Skeletal muscle cell (primary cell): ENCODE results near the gene IQGAP3.

Experiments used
- DNase-seq: peaks from one replicate; pipeline ENCODE4 v3.0.0-alpha.2; 2010; ENCODE audit warnings: low read depth
- H3K4me3 ChIP-seq: 2 replicates; pipeline ENCODE4 v1.5.1; 2011; ENCODE audit warnings: low read depth, mild to moderate bottlenecking, control low read depth, low read length, moderate library complexity

Gene IQGAP3

DNA sequence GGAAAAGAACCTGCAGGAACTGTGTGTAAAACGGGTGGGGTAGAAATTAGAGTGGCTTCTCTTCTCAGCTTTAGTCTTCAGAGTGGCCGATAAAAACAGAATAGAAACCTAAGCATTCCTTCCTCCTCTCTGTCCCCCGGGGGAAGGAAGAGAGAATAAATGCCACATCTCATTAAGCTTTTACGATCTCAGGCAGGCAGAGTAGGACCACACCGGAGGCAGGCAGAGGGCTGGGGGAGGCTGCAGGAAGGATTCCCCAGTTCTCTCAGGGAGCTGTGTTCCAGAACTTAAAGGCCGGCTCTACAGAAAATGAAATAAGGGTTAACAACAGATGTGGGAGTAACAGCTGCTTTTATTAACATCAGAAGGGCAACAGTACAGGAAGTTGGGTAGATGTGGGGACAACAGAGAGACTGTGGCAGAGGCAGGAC lies 47.3 kb downstream of the IQGAP3 start:
- DNase-seq = no peak
- no peak overlapping the region for H3K4me3 ChIP-seq

DNA sequence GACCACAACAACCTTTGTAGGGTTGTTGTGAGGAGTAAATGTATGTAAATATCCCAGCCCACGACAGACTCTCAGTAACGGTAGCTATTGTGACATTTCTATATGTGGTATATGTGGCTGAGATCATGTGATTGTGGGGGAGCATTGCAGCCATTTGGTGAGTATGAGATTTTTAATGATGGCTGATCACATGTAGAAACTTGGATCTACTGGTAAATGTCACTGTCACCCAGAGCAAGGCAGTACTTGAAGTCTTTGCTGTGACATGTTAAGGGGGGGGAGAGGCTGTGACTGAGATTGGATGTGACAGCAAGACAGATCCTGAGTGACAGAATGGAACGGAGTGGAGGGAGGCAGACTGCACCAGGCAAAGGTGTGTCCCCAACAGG lies 47.9 kb downstream of the IQGAP3 start:
- H3K4me3 ChIP-seq = no peak overlapping the region
- DNase-seq = no peak

DNA sequence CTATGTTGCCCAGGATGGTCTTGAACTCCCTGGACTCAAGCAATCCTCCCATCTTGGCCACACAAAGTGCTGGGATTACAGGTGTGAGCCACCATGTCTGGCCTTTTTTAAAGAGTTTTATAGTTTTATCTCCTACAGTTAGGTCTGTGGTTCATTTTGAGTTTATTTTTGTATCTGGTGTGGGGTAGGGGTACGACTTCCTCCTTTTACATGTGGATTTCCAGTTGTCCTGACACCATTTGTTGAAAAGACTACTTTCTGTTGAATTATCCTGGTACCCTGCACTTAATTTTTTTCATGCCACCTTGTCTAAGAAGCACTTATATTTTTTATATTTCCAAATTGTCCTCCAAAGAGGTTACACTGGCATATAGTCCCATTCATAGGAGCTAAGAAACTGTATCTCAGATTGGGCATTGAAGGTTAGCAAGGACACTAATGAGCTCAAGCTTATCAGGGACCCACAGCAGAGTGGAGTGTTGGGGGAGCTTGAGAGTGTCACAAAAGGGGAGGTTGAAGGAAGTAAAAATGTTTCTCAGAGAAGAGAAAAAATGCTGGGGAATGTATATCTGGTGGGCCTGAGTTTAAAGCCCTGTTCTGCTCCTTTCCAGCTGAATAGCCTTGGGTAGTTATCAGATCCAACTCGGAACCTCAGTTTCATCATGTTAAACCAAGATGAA lies 48.4 kb downstream of the IQGAP3 start:
- no peak overlapping the region for H3K4me3 ChIP-seq
- no peak for DNase-seq

DNA sequence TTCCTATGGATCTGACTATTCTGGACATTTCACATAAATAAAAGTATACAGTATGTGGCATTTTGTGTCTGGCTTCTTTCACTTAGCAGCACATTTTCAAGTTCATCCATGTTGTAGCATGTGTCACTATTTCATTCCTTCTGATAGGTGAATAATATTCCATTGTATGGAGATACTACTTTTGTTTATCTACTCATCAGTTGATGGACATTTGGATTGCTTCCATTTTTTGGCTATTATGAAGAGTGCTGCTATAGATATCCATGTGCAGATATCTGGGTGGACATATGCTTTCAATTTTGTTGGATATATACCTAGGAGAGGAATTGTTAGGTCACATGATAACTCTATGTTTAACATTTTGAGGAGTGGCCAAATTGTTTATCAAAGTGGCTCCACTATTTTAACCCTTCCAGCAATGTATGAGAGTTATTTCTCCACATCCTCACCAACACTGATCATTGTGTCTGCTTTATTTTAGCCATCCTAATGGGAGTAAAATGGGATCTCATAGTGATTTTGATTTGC lies 49.9 kb downstream of the IQGAP3 start:
- DNase-seq = no peak
- no peak overlapping the region for H3K4me3 ChIP-seq

DNA sequence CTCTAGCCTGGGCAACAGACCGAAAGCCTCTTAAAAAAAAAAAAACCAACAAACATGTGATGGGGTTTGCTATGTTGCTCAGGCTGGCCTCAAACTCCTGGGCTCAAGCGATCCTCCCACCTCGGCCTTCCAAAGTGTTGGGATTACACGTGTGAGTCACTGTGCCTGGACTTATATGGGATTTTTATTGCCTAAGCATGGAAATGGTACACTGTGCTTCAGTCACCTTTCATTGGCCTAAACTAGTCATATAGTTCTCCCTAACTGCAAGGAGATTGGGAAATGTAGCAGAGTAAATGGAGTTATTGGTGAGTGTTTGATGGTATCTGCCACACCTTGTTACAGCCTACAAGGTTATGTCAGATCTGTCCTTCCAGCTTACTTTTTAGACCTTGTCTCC lies 54.6 kb downstream of the IQGAP3 start:
- no peak overlapping the region for H3K4me3 ChIP-seq
- DNase-seq = no peak

DNA sequence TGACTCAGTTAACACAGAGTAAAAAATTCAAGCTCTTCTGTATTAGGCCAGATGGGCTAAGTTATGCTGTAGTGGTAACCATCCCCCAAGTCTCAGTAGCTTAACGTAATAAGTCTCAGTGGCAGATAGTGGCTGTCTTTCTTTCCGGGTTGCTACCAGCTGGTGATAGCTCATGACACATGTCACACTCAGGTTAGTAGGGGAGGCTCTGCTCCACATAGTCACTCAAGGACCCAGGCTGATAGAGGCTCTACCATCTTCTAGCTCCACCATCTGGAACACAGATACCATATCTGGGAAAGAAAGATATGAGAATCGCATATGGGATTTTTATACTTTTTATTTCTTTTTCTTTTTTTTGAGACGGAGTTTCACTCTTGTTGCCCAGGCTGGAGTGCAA lies 55.5 kb downstream of the IQGAP3 start:
- no peak for DNase-seq
- no peak overlapping the region for H3K4me3 ChIP-seq

DNA sequence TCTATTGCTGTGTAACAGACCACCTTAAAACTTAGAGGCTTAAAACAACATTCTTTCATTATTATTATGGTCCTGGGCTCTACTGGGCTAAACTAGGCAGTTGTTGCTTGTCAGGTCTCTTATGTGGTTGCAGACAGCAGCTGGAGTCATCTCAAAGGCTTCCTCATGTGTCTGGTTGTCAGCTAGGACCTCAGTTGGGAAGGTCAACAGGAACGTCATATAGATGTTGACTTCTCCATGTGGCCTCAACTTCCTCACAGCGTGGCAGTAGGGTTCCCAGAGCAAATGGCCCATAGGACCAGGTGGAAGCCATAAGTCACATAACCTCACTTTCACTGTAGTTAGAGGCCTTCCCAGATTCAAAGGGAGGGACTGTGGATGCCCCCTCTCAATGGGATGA lies 56.4 kb downstream of the IQGAP3 start:
- H3K4me3 ChIP-seq = no peak overlapping the region
- DNase-seq = no peak

DNA sequence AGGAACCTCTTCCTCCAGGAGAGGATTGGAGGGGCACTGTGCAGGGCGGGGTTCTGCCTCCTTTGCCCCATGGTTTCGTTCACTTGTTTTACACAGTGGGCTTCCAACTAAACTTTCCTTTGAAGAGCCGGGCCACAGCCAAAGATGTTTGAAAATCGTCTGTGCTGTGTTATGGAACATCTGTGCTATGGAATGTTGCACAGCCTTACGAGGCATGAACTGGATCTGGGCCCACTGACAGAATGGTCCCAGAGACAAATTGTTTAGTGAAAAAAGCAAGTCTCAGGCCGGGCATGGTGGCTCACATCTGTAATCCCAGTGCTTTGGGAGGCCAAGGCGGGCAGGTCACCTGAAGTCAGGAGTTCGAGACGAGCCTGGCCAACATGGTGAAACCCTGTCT lies 59.2 kb downstream of the IQGAP3 start:
- DNase-seq = no peak
- H3K4me3 ChIP-seq = no peak overlapping the region

DNA sequence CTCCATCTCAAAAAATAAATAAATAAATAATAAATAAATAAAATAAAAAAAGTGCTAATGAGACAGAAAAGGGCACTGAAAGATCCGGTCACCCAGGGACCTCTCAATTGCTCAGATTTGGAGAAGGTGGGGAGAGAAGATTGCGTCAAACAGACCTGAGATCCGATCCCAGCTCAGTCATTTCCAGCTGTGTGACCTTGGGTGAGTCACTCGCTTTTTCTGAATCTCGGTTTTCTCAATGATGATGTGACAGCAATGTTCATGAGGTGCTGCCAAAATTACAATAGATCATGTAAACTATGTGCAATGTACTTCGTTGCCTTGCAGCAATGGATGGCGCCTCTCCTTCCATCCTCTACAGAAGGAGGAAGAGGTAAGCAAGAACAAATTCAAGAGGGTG lies 60.7 kb downstream of the IQGAP3 start:
- no peak overlapping the region for H3K4me3 ChIP-seq
- no peak for DNase-seq

DNA sequence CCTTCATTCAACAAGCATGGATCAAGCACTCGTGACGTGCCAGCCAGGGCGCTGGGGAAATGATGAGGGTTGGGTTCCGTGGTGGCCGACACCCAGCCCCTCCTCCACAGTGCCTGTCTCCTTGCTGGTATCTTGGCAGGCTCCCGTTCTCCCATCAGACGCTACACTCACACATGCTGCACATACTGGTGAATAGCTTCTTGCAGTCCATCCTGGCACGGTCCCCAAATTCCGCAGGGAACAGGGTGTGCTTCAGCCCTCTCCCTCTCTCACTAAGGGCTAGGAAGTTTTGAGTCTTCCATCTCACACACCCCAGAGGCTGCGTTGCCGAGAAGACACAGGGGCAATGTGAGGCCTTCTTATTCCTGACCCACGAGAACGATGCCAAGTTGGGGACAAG lies 61.7 kb downstream of the IQGAP3 start:
- H3K4me3 ChIP-seq = no peak overlapping the region
- no peak for DNase-seq

DNA sequence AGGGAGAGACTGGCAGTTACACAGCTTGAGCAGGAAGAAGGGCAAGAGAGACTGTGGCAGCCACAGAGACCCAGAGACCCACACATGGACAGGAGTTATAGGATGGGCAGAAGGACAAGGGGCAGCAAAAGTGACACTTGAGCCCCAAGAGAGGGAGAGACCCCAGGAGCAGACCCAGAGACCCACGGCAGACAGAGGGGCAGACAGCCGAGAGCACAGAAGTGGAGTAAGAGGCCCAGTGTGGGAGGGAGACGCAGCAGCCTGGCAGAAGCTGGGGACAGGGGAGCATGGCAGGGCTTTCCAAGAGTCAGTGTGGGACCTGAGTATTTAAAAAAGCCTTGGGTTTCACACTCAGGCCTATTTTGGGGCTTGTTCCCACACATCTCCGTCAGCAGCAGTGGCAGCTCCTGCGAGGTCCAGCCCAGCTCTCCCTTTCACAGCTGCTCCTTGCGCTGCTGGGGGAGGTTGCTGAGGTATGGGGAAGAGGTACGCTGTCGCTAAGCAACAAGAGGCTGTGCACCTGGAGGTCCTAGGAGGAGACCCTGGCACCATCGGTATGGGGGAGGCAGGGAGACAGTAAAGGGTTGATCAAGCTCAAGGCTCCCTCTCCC lies 62.8 kb downstream of the IQGAP3 start:
- H3K4me3 ChIP-seq = no peak overlapping the region

DNA sequence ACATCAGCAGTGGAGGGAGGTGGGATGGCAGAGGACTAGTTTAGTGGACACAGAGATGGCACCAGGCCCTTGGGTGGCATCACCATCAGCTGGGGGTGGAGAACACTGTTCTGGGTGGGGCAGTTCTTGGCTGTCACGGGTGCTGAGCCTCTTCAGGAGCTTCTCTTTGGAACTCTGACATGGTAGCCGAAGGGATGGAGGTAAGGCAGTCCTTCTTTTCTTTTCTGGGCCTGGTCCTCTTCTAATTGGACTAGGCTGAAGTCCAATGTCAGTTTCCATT lies 63.5 kb downstream of the IQGAP3 start:
- DNase-seq = no peak
- H3K4me3 ChIP-seq = no peak overlapping the region

More for the DNA sequence above, 62.8 kb downstream of the IQGAP3 start:
- no peak for DNase-seq

DNA sequence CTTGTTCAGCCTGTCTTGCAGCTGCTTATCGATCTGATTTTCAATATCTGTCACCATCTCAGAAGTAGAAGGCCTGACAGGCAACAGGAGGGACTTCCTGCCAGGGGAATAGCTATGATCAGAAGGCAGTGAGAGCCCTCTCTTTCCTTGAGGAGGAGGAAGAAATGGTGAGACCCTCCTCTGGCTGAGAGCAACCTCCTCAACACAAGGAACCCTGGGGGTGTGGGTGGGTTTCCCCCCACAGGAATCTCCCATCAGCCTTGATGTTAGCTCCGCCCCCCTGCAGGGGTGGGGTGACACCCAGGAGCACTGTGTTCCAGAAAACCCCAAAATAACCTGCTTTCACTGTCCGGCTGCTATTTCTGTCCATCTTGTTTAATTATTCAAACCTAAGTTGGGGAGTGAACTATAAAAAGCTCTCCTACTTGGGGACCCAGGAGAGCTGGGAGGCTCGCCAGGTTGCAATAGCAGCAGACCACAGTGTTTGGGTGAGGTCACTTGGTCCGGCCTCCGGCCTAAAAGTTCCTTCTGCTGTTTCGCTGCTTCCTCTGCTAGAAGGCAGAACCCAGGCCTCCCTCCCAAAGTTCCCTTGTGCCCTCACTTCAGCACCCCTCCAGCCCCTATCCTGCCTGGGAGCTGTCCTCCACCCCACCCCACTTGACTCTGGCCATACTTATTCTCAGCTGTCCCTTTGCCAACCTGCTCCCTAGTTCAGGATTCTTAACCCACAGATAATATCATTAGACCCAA lies 64.0 kb downstream of the IQGAP3 start:
- no peak for DNase-seq
- H3K4me3 ChIP-seq = no peak overlapping the region

DNA sequence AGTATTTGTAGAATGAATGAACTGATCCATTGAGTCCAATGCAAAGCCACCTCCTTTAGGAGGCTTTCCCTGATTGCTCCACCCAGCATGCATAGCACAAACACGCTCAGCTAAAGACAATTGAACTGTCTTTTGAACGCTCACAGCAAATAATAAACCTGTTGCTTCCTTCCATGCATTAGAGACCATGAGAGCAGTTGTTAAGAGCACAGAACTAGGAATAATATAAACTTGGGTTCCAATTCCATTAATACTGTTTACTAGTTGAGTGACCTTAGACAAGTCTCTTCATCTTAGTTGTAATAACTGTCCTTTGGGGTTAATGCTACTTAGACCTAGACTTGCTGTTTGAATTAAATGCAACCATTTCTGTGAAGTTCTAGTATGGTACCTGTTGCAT lies 65.9 kb downstream of the IQGAP3 start:
- DNase-seq = no peak
- no peak overlapping the region for H3K4me3 ChIP-seq

DNA sequence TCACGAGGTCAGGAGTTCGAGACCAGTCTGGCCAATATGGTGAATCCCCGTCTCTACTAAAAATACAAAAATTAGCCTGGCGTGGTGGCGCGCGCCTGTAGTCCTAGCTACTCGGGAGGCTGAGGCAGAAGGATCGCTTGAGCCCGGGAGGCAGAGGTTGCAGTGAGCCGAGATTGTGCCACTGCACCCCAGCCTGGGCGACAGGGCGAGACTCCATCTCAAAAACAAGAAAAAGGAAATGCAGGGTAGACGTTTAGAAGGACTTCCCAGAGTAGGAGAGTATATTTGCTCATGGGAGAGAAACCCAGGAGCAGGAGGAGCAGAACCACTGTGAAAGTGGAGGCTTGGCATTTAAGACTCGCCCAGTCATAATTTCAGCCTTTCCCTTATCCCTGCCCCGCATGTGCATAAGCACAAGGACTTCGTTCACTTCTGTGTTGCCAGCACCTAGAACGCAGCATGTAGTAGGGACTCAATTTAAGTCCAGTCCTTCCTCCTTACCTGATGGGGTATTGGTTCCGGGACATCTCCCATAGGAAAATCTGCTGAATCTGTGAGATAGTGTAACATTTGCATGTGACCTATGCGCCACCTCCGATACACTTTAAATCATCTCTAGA lies 66.6 kb downstream of the IQGAP3 start:
- H3K4me3 ChIP-seq = no peak overlapping the region
- no peak for DNase-seq

DNA sequence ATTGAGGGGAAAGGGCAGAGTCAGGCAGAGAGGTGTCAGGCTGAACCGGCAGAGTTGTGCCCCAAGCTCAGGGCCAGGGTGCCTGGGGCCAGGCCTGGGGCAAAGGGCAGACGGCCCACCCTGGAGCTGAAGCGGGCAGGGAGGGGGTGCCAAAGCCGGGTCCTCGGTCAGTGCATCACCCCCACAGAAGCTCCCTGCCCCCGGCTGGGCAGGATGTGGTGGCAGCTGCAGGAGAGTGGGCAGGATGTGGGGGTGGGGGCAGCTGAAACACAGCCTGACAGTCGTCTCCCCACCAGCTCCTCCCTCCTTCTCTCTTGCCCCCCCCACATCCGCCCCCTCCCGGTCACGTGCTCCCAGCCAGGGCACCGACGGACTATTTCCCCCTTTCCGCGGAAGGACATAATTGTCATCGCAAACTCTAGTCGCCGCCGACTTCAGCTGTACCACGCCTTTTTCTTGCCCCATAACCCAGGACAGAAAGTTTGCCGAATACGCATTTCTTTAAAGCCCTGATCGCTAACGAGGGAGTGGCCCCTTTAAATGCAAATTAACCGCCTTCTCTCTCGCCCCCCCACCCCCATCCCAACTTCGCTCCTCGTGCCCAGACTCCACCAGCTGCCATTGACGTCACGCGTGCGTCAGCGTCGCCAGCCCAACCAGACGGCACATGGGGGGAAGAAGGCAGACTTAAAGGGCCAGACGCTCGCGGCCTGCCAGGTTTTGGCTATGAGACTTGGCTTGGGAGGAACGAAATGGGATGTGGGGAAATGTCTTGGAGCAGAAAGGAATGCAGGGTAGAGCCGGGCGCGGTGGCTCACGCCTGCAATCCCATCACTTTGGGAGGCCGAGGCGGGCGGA lies 67.3 kb downstream of the IQGAP3 start:
- H3K4me3 ChIP-seq = peak overlapping the region; percentile 33
- DNase-seq = peak; percentile 99

DNA sequence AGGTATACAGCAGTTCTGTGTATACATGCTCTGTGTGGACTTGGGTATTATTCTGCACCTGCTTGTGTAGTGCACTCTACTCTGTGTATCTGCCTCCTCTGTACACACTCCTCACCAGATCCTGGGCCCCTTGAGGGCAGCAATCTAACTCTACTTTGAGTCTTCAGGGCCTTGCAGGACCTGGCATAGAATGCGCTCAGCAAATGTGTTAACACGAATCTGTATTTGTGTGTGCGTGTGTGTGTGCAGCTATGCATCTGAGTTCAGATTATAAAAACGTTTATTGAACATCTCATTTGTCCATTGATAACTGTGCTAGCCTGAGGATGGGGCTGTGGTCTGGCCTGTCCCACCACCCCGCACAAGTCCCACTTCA lies 67.9 kb downstream of the IQGAP3 start:
- peak overlapping the region; percentile 17 for H3K4me3 ChIP-seq
- DNase-seq = no peak

DNA sequence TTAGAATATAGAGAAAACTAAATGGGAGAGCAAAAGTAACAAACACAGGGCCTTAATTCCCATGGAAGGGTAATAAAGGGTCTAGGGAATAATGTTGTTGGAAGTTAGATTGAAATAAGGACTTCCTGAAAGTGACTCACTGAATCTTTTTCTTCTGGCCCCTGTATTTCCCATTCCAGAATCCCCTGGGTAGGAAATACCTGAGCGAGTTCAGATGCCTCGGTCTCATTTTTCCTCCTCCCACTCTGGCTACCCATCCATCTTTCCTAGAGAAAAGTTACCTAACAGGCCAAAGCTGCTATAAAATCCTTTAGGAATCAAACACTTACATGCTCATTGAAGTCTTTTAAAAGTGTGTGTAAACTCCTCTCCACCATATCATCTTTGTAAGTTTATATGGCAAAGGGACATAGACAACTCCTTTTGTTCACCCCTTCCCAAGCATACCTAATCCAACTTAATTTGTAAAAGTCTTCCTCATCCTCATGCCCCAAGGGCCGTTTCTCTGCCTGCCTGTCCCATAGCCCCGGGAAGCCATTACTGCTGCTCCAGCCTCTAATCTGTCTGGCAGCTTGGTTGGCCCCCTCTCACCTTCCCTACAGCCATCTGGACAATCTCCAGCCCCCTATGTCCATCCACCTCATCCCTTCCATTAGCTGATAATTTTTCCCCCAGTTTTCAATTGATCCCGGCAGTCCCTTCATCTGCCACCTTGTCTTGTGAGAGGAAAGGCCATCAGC lies 68.5 kb downstream of the IQGAP3 start:
- H3K4me3 ChIP-seq = no peak overlapping the region
- DNase-seq = no peak
